ENCODE measurements around the gene C22orf23. TPM values are rescaled to one million over a fixed set of nuclear protein-coding genes. Genes with fewer than 3 reads are reported as not detected.

The C22orf23 gene
- polyA plus RNA-seq, 1 donor (not counting 4 experiments of a cell fraction or from before 2014, with no cell fraction given), result not detected

DNA sequence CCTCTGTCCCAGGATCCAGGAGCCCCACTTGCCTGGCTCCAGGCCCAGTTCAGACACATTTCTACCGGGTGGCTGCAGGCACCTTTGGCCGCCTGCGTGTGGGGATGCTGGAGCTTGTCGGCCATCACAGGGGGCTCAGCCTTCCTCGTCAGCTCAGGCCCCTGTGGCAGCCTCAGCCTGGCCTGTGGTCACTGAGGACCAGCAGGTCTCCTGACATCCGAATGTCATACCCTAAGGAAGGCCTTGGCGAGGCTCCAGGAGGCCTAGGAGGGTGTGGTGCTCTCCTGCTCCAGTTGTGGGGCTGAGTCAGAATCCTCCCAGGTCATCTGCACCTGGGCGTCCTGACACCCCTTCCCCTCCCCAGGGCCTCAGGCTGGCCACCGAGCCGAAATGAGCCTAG is 45.8 kb upstream of the C22orf23 start:
- peak overlapping the region; percentile 74 for H3K27ac ChIP-seq (ENCODE audit: control insufficient read depth, insufficient read depth, low read length)
- dilution Hi-C loops (cut with MboI; ENCODE audit: extremely low pct_ligation_motif_present, low sequenced_read_pairs), result no loop called here
- TF ChIP-seq, protein P1, sequence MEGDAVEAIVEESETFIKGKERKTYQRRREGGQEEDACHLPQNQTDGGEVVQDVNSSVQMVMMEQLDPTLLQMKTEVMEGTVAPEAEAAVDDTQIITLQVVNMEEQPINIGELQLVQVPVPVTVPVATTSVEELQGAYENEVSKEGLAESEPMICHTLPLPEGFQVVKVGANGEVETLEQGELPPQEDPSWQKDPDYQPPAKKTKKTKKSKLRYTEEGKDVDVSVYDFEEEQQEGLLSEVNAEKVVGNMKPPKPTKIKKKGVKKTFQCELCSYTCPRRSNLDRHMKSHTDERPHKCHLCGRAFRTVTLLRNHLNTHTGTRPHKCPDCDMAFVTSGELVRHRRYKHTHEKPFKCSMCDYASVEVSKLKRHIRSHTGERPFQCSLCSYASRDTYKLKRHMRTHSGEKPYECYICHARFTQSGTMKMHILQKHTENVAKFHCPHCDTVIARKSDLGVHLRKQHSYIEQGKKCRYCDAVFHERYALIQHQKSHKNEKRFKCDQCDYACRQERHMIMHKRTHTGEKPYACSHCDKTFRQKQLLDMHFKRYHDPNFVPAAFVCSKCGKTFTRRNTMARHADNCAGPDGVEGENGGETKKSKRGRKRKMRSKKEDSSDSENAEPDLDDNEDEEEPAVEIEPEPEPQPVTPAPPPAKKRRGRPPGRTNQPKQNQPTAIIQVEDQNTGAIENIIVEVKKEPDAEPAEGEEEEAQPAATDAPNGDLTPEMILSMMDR (optimal IDR thresholded peaks at IDR 0.05 in 1 of 3, IDR thresholded peaks at IDR 0.05 in 1 of 3, conservative IDR thresholded peaks at IDR 0.05 in 1 of 3; ENCODE audit: extremely low read depth in 1 of 3, insufficient read depth in 2 of 3, low read length in 3 of 3), result no peak
- no peaks in the 10 kb centered on the region for H3K79me2 ChIP-seq (ENCODE audit: control insufficient read depth, insufficient read depth, low read length)
- H3K36me3 ChIP-seq (ENCODE audit: control insufficient read depth in 2 of 2, extremely low read depth in 1 of 2, insufficient read depth in 2 of 2, low read length in 2 of 2), result no peaks in the 10 kb centered on the region
- H3K4me1 ChIP-seq (ENCODE audit: control insufficient read depth, extremely low read depth, insufficient read depth, low read length), result peaks cover 35% of the 10 kb centered on the region
- H3K27me3 ChIP-seq (ENCODE audit: control insufficient read depth, extremely low read depth, insufficient read depth, low read length), result no peaks in the 10 kb centered on the region
- peak overlapping the region; percentile 67 for H3K9ac ChIP-seq (ENCODE audit: control insufficient read depth, extremely low read depth, insufficient read depth, low read length)
- no peaks in the 10 kb centered on the region for H3K9me3 ChIP-seq (ENCODE audit: control insufficient read depth, low read depth, low read length)
- peak overlapping the region; percentile 86 for H3K4me2 ChIP-seq (ENCODE audit: control insufficient read depth, extremely low read depth, insufficient read depth, low read depth, low read length)
- no peaks in the 10 kb centered on the region for H3K9me1 ChIP-seq (ENCODE audit: control insufficient read depth, extremely low read depth, insufficient read depth, low read length)
- no peaks in the 10 kb centered on the region for H4K20me1 ChIP-seq (ENCODE audit: control insufficient read depth, extremely low read depth, insufficient read depth, low read length)
- H3K4me3 ChIP-seq (ENCODE audit: control insufficient read depth in 2 of 3, extremely low read depth in 1 of 3, insufficient read depth in 2 of 3, low read depth in 1 of 3, low read length in 3 of 3), result peak overlapping the region in 2 of 3 experiments; percentile 22 to 58
- peak; percentile 66 for DNase-seq (ENCODE audit: low read depth, low spot score)
- H2AFZ ChIP-seq (ENCODE audit: control insufficient read depth, low read length), result no peak overlapping the region
- peak; percentile 69 for FAIRE-seq

DNA sequence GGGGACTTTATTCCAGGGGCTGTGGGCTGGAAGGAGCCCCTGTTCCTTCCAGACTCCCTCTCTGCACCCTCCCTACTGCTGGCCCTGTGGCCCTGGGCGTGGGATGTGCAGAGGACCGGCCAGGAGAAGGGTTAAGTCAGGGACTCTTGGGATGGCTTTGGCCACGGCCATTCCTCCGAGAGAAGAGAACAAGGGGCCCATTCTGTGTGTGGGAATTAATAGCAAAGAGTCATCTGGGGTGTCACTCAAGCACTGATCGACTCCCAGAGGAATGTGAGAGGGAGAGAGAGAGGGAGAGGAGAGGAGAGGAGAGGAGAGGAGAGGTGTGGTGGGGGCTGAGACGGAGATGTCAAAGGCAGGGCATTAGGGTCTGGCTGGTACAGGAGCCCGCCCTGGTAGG is 45.1 kb upstream of the C22orf23 start:
- no peak overlapping the region for H3K4me3 ChIP-seq (ENCODE audit: control insufficient read depth in 2 of 3, extremely low read depth in 1 of 3, insufficient read depth in 2 of 3, low read depth in 1 of 3, low read length in 3 of 3)
- H3K4me1 ChIP-seq (ENCODE audit: control insufficient read depth, extremely low read depth, insufficient read depth, low read length), result peaks cover 35% of the 10 kb centered on the region
- TF ChIP-seq EZH2 (IDR thresholded peaks at IDR 0.05; ENCODE audit: low read length), result no peak
- TF ChIP-seq, protein P1 (optimal IDR thresholded peaks at IDR 0.05 in 1 of 3, IDR thresholded peaks at IDR 0.05 in 1 of 3, conservative IDR thresholded peaks at IDR 0.05 in 1 of 3; ENCODE audit: extremely low read depth in 1 of 3, insufficient read depth in 2 of 3, low read length in 3 of 3), result no peak
- no peaks in the 10 kb centered on the region for H3K9me3 ChIP-seq (ENCODE audit: control insufficient read depth, low read depth, low read length)
- DNase-seq (ENCODE audit: low read depth, low spot score) (no peak), FAIRE-seq (peak; percentile 20)
- no peak overlapping the region for H2AFZ ChIP-seq (ENCODE audit: control insufficient read depth, low read length)
- no peak overlapping the region for H3K27ac ChIP-seq (ENCODE audit: control insufficient read depth, insufficient read depth, low read length)
- no peak overlapping the region for H3K9ac ChIP-seq (ENCODE audit: control insufficient read depth, extremely low read depth, insufficient read depth, low read length)
- no peaks in the 10 kb centered on the region for H3K9me1 ChIP-seq (ENCODE audit: control insufficient read depth, extremely low read depth, insufficient read depth, low read length)
- no peaks in the 10 kb centered on the region for H3K36me3 ChIP-seq (ENCODE audit: control insufficient read depth in 2 of 2, extremely low read depth in 1 of 2, insufficient read depth in 2 of 2, low read length in 2 of 2)
- dilution Hi-C loops (cut with MboI; ENCODE audit: extremely low pct_ligation_motif_present, low sequenced_read_pairs), result no loop called here
- H3K4me2 ChIP-seq (ENCODE audit: control insufficient read depth, extremely low read depth, insufficient read depth, low read depth, low read length), result no peak overlapping the region
- H4K20me1 ChIP-seq (ENCODE audit: control insufficient read depth, extremely low read depth, insufficient read depth, low read length), result no peaks in the 10 kb centered on the region
- H3K27me3 ChIP-seq (ENCODE audit: control insufficient read depth, extremely low read depth, insufficient read depth, low read length), result no peaks in the 10 kb centered on the region
- no peaks in the 10 kb centered on the region for H3K79me2 ChIP-seq (ENCODE audit: control insufficient read depth, insufficient read depth, low read length)
